ENCODE results near the gene XXYLT1. TPM values are rescaled to one million over a fixed set of nuclear protein-coding genes. Genes with fewer than 3 reads are reported as not detected.

Gene XXYLT1
- total and polyA plus RNA-seq, 2 of the 8 experiments (the other 6 are each of a cell fraction or from before 2014, with no cell fraction given): 18.9 to 23.8 TPM

GRCh38 chr3:195124378-195124992 is 146.5 kb downstream of the XXYLT1 start (continued):
- no peak for TF ChIP-seq RXRA (IDR thresholded peaks at IDR 0.05; ENCODE audit: insufficient read depth, low read depth, low read length)
- TF ChIP-seq KDM4A (IDR thresholded peaks at IDR 0.05; ENCODE audit: low read depth, low read length, severe bottlenecking): no peak
- no peak for TF ChIP-seq TEAD4 (IDR thresholded peaks at IDR 0.05; ENCODE audit: low read depth, low read length)
- no peak for TF ChIP-seq RBBP5 (IDR thresholded peaks at IDR 0.05; ENCODE audit: borderline replicate concordance, low read depth, low read length)
- TF ChIP-seq ASH2L (IDR thresholded peaks at IDR 0.05; ENCODE audit: low read length): no peak
- no peak for TF ChIP-seq SP2 (IDR thresholded peaks at IDR 0.05; ENCODE audit: low read length)
- TF ChIP-seq FOSL1 (IDR thresholded peaks at IDR 0.05; ENCODE audit: insufficient read depth, low read depth, low read length): no peak
- no peak for TF ChIP-seq CHD7 (IDR thresholded peaks at IDR 0.05; ENCODE audit: insufficient replicate concordance, low read length)
- no peak for TF ChIP-seq TBP (IDR thresholded peaks at IDR 0.05; ENCODE audit: low read depth, low read length)
- TF ChIP-seq SRF (IDR thresholded peaks at IDR 0.05; ENCODE audit: low read depth, low read length): no peak
